K562 (cell line): ENCODE data around the gene ARHGEF16.

Source experiments
- CEBPZ ChIP-seq: fragments of 150-350 bp; IDR thresholded peaks from 2 replicates; pipeline ENCODE4 v1.6.1; 2014; ENCODE audit warnings: low read depth, mild to moderate bottlenecking, low read length, borderline replicate concordance
- CTCF ChIP-seq, 3 experiments: IDR thresholded peaks in 2 of 3; conservative IDR thresholded peaks in 1 of 3; 2 replicates each; pipeline ENCODE4 v1.5.1; 2011 to 2012; ENCODE audit warnings: low read length in 3 of 3, mild to moderate bottlenecking in 3 of 3, control low read depth in 2 of 3, improper control_type of control experiment in 1 of 3, inconsistent platforms in 1 of 3, low read depth in 1 of 3, mixed read lengths in 1 of 3, moderate library complexity in 1 of 3; ENCODE audit not compliant: insufficient read depth in 2 of 3
- GTF3C2 ChIP-seq: IDR thresholded peaks from 3 replicates; pipeline ENCODE4 v1.6.1; 2011; ENCODE audit warnings: borderline replicate concordance, mild to moderate bottlenecking, moderate library complexity; ENCODE audit not compliant: insufficient read length; ENCODE audit errors: extremely low read depth

DNA sequence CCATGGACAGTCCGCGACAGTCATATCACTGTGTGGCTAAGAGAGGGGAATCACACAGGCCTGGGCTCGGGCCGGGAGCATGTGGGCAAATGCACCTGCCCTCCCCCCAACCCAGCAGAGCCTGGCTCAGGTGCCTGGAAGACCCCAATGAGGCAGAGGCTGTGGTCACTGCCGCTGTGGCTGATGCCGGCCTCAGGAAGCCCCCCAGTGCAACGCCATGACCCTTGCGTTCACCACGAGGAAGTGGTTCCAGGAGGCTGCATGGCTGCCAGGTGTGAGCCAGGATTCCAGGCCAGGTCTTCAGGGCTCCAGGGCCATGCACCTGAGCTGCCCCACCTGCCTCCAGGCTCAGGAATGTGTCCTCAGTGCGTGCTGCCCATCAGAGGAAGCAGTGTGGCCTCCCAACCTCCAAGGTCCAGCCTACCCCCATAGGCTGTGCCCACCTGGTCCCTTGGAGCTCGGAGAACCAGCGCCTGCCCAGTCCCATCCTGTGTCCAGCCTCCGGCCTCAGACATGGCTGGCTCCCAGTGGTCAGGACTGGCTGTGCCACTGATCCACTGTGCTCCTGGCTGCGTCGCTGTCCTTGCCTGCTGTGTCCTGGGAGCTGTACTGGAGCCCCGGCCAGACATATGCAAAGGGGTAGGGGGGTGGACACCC lies 8.0 kb downstream of the ARHGEF16 start:
- TF ChIP-seq CTCF (IDR thresholded peaks at IDR 0.05 in 2 of 3, conservative IDR thresholded peaks at IDR 0.05 in 1 of 3; ENCODE audit: insufficient read depth in 2 of 3, low read depth in 1 of 3, low read length in 3 of 3) (no peak), CEBPZ (no peak), GTF3C2 (no peak)
